Mesenteric fat pad (tissue), 1 donor: ENCODE data around the gene C2CD4D. TPM values are rescaled to one million over a fixed set of nuclear protein-coding genes. Genes with fewer than 3 reads are reported as not detected.

ENCODE experiments used
- DNase-seq: peaks from one replicate; pipeline ENCODE4 v3.0.0-alpha.2; 2020; ENCODE audit warnings: low spot score
- total RNA-seq: library from RNA; stranded (reverse); fragmentation: NEBNext Ultra II Directional; extraction: Animal tissue kit (Norgen Biotek cat#: 25700); gene quantifications from one replicate; pipeline ENCODE4 v1.2.1, GENCODE V29; 2021
- donor health status: DM: yes; HTN: yes; CAD: no.

C2CD4D gene
- total RNA-seq, 1 donor from 2014 or later, result not detected

DNA sequence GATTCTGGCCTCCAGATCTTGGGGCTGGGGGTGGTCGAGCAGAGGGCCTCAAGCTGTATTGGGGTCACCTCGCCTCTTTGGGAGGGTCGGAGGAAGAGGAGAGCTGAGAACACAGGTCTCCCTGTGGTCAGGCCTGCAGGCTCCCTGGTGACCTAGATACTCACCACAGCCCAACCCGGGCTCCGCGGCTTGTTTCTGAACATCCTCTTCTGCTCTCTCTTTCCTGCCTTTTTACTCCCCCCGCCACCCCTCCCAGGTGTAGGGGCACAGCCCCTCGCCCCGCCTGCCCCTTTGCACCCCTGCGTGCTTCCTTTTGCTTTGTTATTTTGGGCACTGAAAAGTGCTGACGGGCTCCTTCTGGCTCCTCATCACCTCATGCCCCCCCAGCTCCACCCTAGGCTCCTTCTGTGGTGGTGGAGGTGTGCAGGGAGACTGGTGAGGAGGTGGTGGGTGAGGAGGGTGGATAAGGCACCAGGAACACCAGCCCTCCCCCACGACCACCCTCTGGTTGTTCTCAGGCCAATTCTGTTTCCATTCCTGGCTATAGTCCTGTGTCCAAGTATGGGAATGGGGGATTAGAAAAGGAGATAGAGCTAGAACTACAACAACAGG, 23.8 kb downstream of the C2CD4D start:
- DNase-seq, result no peak

DNA sequence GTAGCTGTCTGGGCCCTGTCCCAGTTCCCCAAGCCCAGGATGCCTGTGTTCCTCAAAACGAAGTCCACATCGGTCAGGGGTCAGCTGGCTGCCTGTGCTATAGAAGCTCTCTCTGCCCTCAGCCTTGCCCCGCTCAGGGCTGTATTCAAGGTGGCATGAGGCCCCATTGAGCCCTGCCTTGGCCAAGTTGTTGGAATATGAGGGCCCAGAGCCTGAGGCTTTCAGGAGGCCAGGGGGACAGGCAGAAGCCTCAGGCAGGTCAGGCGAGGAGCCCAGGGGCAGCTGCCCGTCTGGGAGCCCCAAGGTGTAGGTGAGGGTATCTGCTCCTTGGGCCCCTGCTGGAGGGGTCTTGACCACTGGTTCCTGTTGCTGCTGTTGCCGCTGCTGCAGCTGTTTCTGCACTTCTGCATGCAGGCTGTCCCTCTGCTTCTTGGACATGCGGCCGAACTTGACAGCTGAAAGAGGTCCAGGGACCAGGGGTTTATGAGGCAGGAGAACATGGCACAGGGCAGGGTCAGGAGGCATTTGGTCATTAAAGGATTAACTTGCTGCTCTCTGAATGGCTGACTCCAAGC, 24.6 kb downstream of the C2CD4D start:
- DNase-seq, result no peak

DNA sequence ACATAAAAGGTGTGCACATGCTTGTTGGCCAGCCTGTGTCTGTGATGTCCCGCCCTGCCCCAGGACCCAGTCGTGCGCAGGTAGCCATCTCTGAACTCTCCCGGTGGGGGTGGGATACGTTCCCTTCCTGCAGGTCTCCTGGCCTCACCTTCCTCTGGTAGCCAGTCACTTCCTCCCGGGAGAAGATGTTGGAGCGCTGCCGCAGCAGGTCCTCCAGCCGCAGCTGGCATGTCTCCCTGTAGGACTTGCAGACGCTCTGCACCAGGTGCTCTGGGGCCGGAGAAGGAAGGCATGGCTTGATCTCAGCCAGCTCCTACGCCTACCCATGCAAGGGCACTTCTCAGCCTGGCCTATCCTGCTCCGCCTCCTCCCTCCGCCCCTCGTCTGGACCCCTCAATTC, 25.2 kb downstream of the C2CD4D start:
- no peak for DNase-seq

DNA sequence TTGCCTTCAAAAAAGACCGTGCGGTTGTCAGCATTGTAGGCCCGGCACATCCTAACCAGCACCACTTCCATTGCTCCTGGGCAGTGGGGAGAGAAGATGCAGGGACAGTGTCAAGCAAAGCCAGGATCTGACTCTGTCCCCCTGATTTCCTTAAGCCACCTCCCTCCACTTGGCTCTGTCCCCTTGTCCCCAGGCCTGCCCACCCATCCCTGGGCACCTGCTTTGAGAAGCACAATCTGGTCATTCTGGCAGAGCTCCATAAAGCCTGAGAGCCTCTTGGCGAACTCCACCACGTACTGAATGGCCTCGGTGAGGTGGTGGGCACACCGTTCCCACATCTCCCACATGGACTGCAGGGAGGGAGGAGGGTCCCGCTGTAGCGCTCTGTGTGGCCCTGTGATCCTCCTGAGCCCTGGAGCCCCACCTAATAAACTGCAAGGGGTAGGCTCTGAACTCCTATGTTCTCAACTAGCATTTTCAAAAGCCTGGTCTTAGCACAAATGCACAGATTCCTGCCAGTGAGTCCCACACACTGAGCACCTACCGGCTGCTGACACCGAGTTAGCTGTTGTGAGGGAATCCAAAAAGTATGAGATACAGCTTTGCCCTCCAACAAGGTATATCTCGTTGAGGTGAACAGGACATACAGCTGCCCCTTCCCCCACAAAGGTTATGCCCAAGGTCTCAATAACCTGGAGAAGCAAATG, 26.2 kb downstream of the C2CD4D start:
- no peak for DNase-seq

DNA sequence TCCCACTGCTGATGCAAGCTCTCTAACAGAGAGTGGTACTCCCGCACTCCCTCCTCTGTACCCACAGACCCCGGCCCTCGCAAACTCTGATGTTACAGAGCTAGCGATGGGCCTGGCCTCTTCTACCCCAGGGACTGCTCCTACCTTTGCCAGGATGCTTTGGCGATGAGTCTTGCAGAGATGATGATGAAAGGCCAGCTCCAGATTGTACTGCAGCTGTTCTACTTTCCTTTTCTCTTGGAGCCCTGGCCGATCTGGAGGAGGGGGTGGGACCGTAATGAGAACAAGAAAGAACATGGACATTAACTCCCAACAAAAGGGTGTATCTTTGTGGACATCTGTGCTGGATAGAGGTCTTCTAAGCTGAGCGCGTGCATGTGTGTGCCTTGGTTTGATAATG, 28.4 kb downstream of the C2CD4D start:
- peak; percentile 37 for DNase-seq

DNA sequence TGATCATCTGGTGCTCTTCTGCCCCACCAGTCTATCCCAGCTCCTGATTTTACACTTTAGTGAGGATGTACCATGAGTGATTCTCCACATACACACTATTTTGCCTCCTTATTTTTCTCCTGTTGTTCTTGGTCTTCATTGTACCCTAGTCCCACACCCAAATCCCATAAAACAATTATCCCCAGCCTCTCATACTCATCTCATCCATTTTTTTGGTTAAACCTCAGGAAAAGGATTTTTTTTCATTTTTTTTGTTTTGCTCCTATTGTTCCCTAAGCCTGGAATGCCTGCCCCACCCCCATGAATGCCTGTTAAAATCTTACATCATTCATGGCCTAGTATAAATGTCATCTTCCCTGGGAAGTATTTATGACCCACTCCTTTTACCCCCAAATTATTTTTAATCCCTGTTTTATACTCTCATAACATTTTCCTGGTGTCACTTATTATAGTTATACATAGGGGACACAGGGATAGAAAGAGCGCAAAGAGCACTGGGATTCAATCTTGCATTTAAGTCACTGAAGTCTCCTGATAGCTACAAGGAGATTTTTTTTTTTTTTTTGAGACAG, 29.5 kb downstream of the C2CD4D start:
- no peak for DNase-seq

DNA sequence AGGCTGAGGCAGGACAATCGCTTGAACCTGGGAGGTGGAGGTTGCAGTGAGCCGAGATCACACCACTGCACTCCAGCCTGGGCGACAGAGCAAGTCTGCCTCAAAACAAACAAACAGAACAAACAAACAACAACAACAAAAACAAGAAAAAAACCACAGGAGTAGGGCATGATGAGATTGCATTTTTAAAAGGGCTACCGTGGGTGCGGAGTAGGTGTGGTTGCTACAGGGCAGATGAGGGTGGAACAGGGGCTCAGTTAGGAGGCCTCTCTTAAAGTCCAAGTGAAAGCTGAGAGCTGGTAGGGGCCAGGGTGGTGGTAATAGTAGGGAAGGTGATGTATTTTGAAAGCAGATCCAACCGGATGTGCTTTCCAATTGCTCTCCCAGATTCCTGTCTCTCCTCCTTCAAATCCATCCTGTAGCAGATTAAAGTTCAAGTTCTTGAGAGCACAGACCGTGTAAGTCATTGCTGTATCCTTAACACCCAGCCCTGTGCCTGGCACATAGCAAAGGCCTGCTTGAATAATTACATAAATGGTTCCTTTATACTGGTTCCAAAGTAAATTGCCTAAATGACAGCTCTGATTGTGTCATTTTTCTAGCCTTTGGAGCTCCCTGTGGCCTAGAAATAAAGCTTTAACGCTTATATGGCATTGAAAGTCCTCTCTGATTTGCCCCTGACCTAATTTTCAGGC, 30.2 kb downstream of the C2CD4D start:
- peak; percentile 3 for DNase-seq

DNA sequence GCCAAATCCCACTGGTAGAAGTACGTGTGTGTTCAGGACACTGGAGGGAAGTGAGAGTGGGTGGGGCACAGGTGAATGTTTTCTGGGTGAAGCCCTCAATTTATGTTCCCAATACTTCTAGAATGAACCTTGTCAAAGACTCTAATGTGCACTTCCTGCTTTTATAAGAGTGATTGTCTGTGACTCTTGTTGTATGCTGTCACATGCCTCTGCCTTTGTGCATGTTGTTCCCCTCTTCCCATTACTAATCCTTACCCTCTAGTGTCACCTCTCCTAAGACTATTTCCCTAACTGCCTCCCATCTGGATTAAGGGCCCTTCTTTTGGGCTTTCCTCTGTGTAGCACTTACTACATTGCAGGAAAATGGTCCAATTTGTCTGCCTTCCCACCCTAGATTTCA, 31.9 kb downstream of the C2CD4D start:
- DNase-seq, result no peak

DNA sequence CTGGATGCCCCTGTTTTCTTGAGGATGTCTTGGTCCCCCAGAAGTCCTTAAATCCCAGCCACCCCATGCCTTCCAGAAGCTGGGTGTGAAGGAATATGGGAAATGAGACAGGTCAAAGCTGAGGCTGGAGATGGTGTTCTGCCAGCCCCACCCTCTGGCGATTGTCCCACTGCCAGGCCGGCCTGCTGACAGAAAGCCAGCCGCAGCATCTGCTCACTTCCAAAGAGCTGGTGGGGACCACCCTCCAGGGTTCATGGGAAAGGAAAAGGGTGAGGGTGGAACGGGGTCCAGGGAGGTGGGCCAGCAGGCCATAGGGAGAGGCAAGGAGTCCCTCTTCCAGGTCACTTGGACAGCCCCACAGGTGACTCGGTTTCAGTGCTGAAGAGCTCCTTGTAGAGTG, 32.5 kb downstream of the C2CD4D start:
- DNase-seq, result peak; percentile 80

DNA sequence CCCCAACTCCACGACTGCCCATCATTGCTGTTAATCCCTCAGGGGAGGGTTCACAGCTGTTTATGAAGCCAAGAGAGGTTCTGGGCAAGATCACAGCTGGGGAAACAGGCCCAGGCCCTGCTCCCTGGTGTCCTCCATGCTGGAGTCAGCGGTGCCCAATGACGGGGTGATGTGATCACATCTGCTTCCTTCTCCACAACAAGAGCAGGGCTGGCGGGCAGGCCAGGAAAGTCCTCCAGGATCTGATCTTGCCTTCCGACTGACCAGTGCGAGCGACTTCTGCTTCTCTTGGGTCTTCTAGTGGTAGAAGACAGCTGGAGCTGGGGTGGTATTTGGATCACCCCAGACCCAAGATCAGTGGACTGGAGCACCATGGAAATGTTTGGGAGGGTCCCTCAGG, 33.5 kb downstream of the C2CD4D start:
- DNase-seq, result peak; percentile 89

DNA sequence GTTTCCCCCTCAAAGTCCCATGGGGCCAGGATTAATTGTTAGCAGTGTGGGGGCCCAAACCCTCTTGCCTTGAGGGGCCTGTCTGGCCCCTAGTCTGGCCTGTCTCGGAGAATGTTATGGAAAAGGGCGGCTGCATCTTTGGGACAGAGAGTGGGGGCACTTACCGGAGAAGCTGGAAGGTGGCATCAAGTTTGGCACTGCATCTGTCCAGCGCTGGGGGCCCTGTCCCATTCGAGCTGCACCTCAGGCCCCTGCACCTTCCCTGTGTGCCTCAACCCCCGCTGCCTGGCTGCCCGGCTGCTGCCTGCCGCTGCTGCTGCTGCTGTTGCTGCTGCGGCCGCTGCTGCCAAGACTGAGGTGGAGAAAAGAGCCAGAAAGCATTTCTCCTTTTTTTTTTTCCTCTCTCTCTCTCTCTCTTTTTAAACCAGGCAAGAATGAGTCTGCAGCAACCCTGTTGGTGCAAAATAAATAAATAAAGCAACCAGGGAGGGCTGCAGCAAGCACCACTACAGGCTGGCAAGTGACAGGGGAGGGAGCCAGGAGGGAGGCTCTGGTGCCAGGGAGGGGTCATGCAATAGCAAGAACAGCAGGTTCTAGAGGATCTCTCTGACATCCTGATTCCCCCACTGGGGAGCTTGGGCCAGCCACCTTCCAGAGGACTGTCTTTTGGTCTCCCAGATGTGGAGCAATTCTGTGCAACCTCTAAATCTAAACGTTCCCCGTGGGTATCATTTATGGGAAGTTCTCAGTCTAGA, 34.4 kb downstream of the C2CD4D start, which contains the start of gene LINGO4:
LINGO4 (minus strand) TSS at position 354 of the 755 bp plus-strand sequence. CDS start 2,715 bp downstream, outside the sequence.
- peak; percentile 53 for DNase-seq

DNA sequence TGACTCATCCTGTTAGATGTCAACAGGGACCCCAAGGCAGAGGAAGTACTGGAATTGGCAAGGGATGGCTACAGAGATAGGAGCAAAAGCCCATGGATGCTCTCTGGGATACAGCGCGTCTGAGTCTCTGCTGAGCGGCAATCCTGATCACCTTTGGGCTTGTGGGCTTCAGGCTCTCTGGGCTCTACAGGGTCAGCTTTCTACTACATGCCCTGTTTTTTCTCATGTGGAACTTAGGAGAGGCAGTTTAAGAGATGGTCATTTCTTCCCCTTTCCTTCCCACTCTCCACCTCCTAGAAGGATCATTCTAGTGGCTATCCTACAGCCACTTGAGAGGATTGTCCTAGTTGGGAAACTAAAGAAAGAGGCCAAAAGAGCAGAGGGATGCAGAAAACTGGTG, 35.7 kb downstream of the C2CD4D start:
- DNase-seq, result no peak

DNA sequence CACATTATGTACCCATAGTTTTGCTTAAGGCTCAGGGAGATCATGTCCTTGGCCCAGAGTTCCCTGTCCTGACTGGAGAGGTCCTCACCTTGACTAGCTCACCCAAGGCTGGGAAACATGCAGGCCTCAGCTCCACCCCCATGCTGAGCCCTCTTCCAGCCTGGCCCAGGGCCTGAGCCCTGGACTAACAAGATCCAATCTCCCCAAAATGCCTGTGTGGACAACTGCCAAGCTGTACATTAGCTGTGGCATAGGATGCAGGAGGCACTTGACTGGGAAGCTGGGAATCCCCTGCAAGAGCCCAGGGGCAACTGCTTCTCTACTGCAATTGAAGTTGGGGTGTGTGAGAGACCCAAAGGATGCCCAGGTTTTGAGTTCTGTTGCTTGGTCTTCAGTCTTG, 36.5 kb downstream of the C2CD4D start:
- no peak for DNase-seq

DNA sequence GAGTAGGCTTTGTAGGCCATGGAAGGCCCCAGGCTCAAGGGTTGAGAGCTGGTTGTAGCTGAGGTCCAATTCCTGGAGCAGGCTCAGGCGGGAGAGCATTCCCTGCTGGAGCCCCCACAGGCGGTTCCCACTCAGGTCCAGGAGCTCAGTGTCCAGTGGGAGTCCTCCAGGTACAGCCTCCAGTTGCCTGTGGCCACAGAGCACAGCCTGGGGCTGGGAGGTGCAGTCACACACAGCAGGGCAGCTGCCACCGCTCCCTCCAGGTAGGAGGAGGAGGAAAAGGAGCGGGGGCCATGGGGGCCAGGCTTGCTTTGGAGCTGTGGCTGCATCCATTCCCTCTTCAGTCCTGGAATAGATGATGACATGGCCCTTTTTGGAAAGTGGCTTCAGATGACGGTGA, 37.2 kb downstream of the C2CD4D start:
- DNase-seq, result no peak

DNA sequence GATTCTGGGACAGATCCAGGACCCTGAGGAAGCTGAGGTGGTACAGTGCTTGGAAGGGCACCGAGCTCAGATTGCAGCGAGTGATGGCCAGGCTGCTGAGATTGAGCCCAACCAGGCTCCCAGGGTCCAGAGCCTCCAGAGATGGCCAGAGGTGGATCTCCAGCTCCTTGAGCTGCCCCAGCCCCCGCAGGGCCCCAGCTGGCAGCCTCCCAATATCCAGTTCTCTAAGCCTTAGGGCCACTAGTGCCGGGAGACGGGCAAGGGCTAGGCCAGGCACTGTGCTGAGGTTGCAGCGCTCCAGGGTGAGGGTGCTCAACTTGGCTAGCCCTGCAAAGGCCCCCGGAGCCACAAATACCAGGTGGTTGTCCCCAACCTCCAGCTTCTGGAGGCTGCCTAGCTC, 37.8 kb downstream of the C2CD4D start:
- DNase-seq, result no peak

DNA sequence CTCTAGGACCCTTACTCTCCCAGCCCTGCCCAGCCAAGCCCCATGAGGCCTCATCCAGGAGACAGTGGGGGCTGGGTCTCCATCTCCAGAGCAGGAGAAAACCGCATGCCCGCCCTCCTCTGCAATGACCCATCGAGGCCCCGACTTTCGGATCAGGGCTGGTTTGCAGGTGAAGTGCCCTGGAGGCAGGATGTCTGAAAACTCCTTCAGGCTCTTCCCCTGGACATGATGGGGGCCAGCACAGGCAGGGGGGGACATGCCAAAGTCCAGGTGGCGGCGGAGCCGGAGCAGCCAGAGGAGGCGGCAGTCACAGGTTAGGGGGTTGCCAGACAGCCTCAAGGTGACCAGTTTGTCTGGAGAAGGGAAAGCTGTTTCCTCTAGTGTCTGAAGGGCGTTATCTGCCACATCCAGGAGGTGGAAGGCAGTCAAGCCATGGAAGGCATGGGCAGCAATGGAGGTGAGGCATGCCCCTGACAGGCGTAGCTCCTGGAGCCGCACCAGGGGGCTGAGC, 38.3 kb downstream of the C2CD4D start:
- no peak for DNase-seq

DNA sequence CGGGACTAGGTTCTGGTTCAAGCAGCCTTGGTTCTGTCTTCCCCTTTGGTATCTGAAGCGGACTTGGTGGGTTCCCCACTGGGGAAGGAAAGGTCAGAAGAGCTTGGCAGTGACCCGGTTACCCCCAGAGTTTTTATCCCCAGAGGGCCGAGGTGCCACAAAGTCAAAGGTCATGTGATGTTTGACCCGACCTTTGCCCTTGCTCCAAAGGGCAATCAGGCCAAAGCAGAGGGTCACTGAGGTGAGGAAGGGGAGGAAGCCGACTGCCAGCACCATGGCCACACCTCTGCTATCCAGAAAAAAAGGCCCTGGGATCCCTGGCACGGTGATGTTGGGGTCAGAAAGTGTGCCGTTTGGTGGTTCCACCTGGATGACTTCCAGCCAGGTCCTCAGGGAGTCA, 38.8 kb downstream of the C2CD4D start:
- DNase-seq, result no peak

DNA sequence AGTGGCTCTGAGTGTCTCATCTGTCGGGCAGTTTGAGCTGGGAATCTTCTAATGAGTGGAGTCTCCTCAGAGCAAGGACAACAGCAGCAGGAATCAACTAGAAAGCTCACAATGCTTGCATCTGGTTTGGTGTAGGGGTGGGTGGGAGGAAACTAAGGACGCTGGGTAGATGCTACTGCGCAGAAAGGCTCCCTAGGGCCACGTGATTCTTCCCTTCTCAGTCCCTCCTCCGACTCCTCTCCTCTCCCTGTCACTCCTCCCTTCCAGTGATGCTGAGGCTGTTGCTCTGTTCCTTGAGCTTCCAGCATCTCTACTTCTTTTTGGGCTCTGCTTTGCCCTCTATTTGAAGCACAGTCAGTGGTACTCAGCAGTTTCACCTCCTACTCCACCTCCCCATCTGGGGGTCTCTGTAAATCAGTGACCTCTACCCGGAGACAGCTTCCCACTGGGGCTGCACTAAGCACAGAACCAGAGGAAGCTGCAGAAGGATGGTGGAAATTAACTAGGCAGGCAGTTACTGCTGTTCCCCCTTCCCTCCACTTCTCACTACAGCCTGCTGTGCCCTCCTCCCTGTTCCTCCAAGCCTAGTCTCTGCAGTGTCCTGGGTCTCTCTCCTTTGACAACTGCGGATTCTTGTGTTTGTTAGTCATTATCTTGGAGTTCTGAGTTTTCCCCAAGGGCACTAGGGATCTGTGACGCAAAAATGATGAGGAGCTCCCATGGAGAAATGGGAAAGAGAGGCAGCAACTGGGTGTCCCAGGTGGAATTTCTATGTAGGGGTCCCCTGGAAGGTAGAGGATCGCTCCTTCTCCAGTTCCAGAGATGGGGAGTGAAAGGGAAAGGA, 40.2 kb downstream of the C2CD4D start:
- no peak for DNase-seq

DNA sequence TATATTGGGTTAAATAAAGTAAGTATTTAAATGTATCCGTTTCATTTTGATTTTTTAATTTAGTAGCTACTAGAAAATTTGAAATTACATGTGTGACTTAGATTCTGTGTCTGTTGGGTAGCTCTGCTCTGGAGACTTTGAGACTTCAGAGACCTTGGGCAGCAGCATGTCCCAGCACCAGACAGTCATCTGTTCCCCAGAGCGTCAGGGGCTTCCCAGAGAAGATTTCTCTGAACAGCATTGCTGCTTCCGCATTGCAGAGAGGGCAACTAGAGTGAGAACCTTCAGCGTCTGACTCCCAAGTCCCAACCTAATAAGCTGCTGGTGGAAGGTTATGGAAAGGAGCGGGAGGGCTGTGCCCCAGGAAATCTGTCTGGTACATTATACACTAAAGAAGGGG, 41.0 kb downstream of the C2CD4D start:
- no peak for DNase-seq
